NOMO-1 (cell line): ENCODE measurements around the gene ATRNL1.

ENCODE experiments used
- DNase-seq, 2 experiments: peaks; one replicate each; lab custom pipeline; 2025; ENCODE audit not compliant: unreplicated experiment in 2 of 2; lab: John Stamatoyannopoulos, UW

The ATRNL1 gene

DNA sequence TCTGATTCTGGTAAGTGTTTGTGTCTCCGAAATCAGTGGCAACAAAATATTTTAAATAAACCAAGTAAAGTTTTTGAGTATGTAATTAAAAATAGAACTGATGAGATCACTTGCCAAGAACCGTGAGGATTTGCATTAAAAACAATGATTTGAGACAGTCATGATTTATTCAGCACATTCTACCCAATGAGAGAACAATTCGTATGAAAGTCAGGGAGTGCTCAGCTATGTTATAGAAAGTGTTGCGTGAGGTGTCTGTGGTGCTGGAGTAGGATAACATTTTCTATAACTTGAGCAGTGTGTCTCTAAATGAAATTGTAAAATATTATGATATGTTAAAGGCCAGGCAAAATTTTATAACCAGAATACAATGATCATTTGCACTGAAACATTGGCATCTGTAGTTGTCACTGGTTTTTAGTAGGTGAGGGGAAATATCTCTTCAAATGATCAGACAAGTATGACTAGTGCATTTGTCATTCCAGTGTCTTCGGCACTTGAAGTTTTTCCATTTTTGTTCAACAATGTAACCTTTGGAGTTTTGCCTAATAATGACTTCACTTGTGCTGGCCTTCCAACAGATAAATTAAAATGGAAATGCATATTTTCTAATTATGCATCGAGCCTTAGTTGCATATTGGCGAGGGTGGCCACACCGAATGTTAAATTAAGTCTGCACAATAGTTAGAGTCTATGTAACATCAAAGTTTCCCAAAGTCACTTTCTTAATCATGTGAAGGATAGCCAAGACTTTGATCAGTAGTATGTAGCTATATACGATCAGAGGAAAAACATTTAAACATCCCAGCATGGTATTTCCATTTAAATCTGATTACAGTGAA lies 844.0 kb downstream of the ATRNL1 start:
- DNase-seq = no peak

- DNase-seq = no peak
Observed at GRCh38 chr10:115937768-115938056, 844.5 kb downstream of the ATRNL1 start.

DNA sequence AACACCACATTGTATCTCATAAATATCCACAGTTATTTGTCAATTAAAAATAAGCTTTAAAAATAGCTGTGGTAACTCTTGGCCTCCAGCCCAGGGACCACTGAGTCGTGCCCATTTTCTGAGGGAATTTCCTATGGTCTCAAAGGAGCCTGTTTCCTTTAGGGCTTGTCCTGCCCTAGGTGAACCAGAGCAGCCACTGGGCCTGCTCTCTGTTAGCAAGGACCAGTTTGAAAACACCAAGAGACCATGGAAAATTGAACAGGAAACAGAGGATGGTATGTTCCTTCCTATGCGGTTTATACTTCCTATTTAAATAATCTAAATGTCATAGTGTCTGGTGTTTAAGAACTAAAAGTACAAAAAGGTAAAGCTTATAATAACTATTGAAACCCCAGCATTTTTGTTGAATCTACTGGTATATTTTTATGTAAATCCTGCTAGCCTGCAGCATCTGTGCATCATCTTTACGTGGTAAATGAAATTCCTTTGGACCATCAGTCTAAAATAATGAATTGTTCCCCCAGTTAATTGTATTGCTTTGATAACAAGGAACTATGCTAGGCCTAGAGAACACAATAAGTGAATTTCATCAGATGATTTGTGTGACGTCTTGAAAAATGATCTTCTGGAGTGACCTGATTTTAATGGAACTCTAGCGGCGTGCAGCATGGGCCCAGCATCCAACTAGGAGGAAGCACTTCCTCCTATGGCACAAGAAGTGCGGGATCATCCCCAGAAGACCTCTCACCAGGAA lies 846.1 kb downstream of the ATRNL1 start:
- DNase-seq = no peak

DNA sequence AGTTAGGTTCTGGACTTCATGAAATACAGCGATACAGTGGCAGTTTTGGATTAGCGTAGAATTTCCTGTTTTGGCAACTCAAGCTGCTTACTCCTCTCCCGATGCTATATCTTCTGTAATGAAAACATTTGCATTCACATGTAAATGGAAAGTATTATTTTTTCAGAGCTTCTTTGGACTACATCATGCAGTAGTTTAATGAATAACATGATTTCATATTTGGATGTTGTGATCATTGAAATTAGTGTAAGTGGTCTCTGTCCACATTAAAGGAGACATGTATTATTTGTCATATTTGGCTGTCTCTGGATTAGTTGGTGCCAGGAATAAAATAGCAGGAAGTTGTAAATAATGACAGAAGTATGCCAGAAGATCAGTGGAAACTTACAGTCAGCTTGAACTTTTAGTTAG lies 848.2 kb downstream of the ATRNL1 start:
- no peak for DNase-seq

GRCh38 chr10:115942101-115942500 lies 848.9 kb downstream of the ATRNL1 start:
- no peak for DNase-seq

GRCh38 chr10:115944538-115944937 lies 851.4 kb downstream of the ATRNL1 start:
- no peak for DNase-seq

DNA sequence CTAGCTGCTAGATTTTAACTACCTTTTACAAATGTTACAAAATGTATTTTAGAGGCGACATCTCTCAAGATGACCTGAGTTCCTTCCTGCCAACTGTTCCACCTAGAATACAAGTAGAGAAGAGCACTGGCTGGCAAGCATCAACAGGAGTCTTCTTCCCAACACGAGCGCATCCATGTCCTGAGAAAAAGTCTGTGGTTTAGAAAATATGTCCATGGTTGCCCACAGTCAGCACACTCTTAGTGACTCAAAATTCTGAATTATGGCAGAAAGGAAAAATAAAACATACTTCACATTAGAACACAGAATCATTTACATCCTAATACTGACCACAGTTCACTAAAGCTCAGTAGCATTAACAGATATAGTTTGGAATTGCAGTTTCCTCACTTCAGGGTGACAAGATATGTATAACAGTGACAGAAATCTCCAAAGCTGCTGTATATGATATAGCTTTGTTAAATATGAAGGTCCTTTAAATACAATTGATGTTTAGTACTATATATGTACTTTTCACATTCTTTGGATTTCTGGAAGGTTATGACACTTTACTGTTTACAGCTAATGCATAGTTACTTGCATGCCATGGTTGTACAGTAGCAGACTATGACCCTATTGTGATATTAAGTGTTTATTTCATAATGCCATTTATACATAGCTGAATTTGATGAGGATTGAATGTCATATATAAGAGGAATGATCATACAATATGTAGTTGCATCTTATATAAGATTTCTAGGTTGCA lies 852.7 kb downstream of the ATRNL1 start:
- no peak for DNase-seq

GRCh38 chr10:115947104-115947503 lies 853.9 kb downstream of the ATRNL1 start:
- no peak for DNase-seq

GRCh38 chr10:115948465-115948864 lies 855.3 kb downstream of the ATRNL1 start:
- no peak for DNase-seq

GRCh38 chr10:115949282-115949844 lies 856.2 kb downstream of the ATRNL1 start:
- DNase-seq = no peak

DNA sequence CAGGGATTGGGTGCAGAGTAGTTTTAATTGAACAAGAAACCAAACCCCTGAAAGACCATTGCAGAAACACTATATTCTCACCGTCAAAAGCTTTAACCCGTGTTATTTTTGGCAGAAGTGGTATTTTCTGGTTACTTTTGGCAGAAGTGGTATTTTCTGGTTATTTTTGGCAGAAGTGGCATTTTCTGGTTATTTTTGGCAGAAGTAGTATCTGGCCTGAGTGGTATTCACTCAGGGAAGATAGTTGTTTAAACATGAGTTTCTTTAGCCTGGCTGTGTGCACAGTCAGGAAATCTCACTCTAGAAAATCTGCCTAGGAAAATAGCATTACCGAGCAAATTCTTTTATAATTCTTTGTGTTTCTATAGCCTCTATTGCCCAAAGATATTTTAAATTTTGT lies 857.2 kb downstream of the ATRNL1 start:
- DNase-seq = no peak

DNA sequence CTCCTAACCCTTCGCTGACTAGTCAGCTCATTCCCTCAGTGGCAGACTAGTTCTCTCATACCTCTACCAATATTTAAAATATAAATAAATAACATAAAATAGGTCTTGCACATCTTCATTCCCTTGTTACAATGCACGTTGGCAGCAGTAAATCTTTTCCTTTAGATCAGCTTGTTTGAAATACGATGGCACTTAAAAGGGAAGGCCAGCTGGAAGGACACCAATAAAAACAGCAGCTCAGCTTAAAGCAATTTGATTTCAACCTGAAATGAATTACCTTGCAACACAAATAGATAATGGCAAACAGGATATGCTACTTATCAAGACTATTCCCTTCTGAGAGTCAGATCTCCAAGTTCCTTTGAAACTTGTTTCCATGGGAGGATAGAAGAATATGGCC lies 858.1 kb downstream of the ATRNL1 start:
- no peak for DNase-seq

GRCh38 chr10:115953281-115953680 lies 860.1 kb downstream of the ATRNL1 start:
- DNase-seq = no peak

DNA sequence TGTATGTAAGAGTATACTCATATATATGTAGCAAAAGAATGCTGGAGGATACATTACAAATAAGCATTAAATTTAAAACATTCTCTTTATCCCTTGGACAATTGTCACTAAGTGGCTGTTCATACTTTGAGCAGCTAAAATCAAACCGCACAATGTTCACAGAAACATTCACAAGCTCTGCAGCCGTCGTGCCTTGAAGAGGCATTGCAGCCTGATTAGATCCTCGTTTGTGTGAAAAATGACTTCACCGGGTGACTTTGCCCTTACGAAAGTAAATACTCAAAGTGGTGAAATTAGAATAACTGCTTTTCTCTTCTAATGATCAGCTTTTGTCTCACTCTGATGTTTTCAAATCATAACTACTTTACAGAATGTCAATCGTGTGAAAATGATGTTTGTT lies 860.8 kb downstream of the ATRNL1 start:
- DNase-seq = no peak

DNA sequence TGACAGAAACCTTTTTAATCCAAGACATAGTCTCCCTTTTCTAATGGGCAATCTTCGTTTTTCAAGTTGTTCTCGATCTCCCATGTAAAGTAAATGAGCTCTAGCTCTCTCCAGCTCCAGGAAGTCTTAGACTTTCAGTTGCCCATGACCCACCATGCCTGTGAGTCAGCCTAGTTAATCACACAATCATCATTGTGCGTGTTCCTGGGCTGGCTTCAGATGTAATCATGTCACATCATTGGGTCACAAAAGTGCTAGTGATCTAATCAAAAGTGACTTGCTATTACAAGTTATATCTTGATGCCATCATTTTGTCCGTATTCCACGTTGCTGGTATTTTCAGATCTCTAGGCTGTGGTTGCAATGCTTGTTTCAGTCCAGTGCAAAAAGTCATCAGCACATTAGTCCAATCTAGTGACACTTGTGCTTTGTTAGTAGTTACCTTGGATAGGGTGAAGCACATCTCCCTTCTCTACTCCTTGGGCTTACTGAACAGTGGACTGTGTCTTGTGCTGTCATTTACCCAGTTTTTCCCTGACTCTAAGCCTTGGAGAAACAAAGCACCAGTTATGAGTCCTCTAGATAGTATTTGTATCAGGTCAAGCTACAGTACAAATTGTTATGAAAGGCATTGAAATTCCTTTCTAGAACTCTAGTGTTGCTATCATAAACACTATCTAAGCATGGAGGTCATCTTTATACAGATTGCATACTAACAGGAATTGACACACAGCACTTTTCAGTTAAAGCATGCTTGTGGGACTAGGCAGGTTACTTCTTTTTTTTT lies 863.3 kb downstream of the ATRNL1 start:
- no peak for DNase-seq

GRCh38 chr10:115957012-115957399 lies 863.8 kb downstream of the ATRNL1 start:
- DNase-seq = no peak

- no peak for DNase-seq
Observed at GRCh38 chr10:115957786-115958442, 864.7 kb downstream of the ATRNL1 start.

DNA sequence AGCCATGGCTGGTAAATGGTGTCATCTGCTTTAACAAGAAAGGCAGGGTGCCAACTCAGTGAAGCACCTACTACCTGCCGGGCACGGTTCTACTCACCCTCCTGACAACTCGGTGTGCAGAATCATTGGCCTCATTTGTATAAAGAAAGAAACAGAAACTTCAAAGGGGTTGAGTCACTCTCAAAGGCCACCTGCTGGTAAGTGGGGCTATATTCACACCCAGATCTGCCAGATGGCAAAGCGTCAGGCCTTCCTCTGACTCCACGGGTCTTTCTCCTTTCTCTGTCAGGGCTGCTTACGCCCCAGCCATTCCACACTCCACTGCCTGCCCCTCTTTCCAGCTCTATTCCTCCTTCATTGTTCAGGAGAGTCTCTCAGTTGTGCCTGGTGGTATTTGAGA lies 870.7 kb downstream of the ATRNL1 start:
- DNase-seq = no peak

- DNase-seq = no peak
Observed at GRCh38 chr10:115964827-115965226, 871.7 kb downstream of the ATRNL1 start.

GRCh38 chr10:115965376-115965775 lies 872.2 kb downstream of the ATRNL1 start:
- no peak for DNase-seq
